Choroid plexus epithelial cell (primary cell): ENCODE data around the gene AMBRA1.
A peak's percentile ranks its signal among the peaks of the same experiment; 100 is the strongest.

ENCODE experiments used
- DNase-seq: peaks from one replicate; pipeline ENCODE4 v3.0.0-alpha.2; 2010; ENCODE audit warnings: low read depth
- H3K4me3 ChIP-seq: 2 replicates; pipeline ENCODE4 v1.5.1; 2011; ENCODE audit warnings: low read depth, mild to moderate bottlenecking, control low read depth, low read length, moderate library complexity
- CTCF ChIP-seq: conservative IDR thresholded peaks from 2 replicates; pipeline ENCODE4 v1.5.1; 2011; ENCODE audit warnings: low read depth, mild to moderate bottlenecking, control low read depth, inconsistent platforms, low read length, moderate library complexity

Gene AMBRA1

GRCh38 chr11:46385169-46386004 lies 208.4 kb downstream of the AMBRA1 start:
- no peak for TF ChIP-seq CTCF
- H3K4me3 ChIP-seq: no peak overlapping the region
- DNase-seq: no peak

- TF ChIP-seq CTCF: no peak
- H3K4me3 ChIP-seq: no peak overlapping the region
These were observed 209.7 kb downstream of the AMBRA1 start for GRCh38 chr11:46383974-46384701.

GRCh38 chr11:46383404-46383758 lies 210.4 kb downstream of the AMBRA1 start:
- no peak for TF ChIP-seq CTCF
- no peak for DNase-seq
- H3K4me3 ChIP-seq: no peak overlapping the region

More at GRCh38 chr11:46383974-46384701, 209.7 kb downstream of the AMBRA1 start:
- DNase-seq: no peak

- peak; percentile 66 for DNase-seq
- peak; percentile 72 for TF ChIP-seq CTCF
- H3K4me3 ChIP-seq: peak overlapping the region; percentile 54
These were observed 211.0 kb downstream of the AMBRA1 start for GRCh38 chr11:46382646-46383403.

GRCh38 chr11:46381819-46382645 lies 211.8 kb downstream of the AMBRA1 start:
- peak overlapping the region; percentile 54 for H3K4me3 ChIP-seq
- no peak for TF ChIP-seq CTCF
- DNase-seq: no peak
